Measurements from ENCODE around the gene F8A3.
"Not testable (repeated sequence)": the region's sequence is repeated elsewhere in the genome, so short reads cannot be mapped to it uniquely, and the experiment has no call there.

Gene F8A3

GRCh38 chrX:155458471-155458870, at the start of gene F8A3:
Gene F8A3 (minus strand): TSS chrX:155458620. CDS start chrX:155458600, 20 bp downstream.
- not testable (repeated sequence) for DNase-seq (ENCODE audit: low spot score)

GRCh38 chrX:155505296-155505695, 46.9 kb upstream of the F8A3 start:
- no peak for DNase-seq (ENCODE audit: low spot score)

- DNase-seq (ENCODE audit: low spot score): not testable (repeated sequence)
These were observed 36.7 kb upstream of the F8A3 start for GRCh38 chrX:155495134-155495533.

DNA sequence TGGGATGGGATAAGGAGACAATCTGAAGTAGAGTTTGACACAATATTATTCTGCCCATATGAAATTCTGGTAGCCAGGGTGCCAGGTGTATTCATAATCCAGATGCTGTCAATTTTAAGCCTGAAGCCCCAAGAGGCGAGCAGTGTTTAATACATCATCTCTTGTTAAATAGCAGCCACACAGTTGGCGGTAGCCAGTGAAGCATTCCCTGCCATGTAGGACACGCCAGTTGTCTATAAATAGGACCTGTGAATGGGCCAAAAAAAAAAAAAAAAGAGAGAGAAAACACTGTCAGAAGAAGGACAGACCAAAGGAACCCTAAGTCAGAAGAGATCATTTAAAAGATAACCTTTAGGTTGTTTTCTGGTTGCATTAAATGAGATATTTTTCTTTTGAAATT, 33.0 kb upstream of the F8A3 start:
- not testable (repeated sequence) for DNase-seq (ENCODE audit: low spot score)

- DNase-seq (ENCODE audit: low spot score): not testable (repeated sequence)
These were observed 18.7 kb upstream of the F8A3 start for GRCh38 chrX:155477136-155477535.

DNA sequence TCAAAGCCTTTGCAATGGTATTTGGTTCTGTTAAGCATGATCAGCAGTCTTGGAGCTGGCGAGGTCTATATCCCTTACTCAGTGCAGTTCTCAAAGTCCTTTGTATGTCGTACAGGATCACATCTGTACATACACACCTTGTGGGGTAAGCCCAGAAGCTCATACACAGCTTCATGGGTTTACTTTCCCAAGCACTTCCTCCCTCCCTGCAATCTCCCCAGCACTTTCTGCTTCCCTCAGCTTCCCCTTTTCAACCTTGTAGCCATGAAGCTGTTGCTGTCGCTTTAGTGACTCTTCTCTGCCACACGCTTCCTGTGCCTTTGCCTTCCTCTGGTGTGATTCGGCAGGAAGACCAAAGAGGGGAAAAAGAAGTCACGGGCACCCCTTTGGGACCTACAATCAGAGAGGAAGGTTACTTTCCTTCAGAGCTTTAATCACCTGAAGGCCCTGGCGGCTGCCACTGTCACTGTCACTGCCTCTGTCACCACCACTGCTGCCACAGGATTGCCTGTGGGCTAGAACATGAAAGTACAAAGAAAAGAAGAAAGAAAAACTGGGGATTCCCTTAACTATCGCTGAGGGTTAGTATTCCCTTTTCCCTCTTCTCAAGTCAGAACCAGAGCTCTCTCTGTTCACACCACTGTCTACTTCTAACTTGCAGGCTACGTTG, 8.0 kb upstream of the F8A3 start:
- not testable (repeated sequence) for DNase-seq (ENCODE audit: low spot score)

- DNase-seq (ENCODE audit: low spot score): not testable (repeated sequence)
These were observed 2.1 kb upstream of the F8A3 start for GRCh38 chrX:155460501-155460900.

GRCh38 chrX:155457761-155458447, 516 bp downstream of the F8A3 start:
- DNase-seq (ENCODE audit: low spot score): not testable (repeated sequence)

GRCh38 chrX:155441097-155441496, 17.3 kb downstream of the F8A3 start:
- DNase-seq (ENCODE audit: low spot score): no peak

GRCh38 chrX:155435744-155436112, 22.7 kb downstream of the F8A3 start:
- DNase-seq (ENCODE audit: low spot score): no peak

GRCh38 chrX:155434906-155435743, 23.3 kb downstream of the F8A3 start:
- DNase-seq (ENCODE audit: low spot score): no peak

DNA sequence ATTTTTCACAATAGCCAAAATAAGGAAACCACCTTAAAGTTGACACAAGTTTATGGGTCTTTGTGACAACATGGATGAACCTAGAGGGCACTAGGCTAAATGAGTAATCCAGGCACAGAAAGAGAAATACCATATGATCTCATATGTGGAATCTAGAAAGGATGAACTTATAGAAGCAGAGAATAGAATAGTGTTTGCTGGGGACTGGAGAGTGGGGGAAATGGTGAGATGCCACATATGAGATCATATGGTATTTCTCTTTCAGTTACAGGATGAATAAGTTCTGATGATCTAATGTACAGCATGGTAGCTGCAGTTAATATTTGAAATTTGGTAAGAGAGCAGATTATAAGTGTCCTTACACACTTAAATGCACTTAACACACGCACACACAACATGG, 40.7 kb downstream of the F8A3 start:
- DNase-seq (ENCODE audit: low spot score): no peak
